Keratinocyte (primary cell): ENCODE results near the gene NSUN2. TPM values are rescaled to one million over a fixed set of nuclear protein-coding genes. Genes with fewer than 3 reads are reported as not detected.
A peak's percentile ranks its signal among the peaks of the same experiment; 100 is the strongest.

Source experiments
- DNase-seq: peaks from one replicate; pipeline ENCODE4 v3.0.0-alpha.2; 2011; ENCODE audit warnings: low read depth, missing footprints, low spot score
- FAIRE-seq: peaks from 2 replicates; lab custom pipeline; 2011; peaks lifted over from hg19 to GRCh38; lab: Jason Lieb, UNC
- H2AFZ ChIP-seq: 2 replicates; pipeline ENCODE4 v1.6.0; 2012; ENCODE audit warnings: low read length, control low read depth, inconsistent platforms; ENCODE audit not compliant: control insufficient read depth
- H3K27ac ChIP-seq: 2 replicates; pipeline ENCODE4 v1.5.1; 2011; ENCODE audit warnings: low read length; ENCODE audit not compliant: control insufficient read depth, insufficient read depth
- H3K27me3 ChIP-seq: 3 replicates; pipeline ENCODE4 v1.6.0; 2011; ENCODE audit warnings: low read length; ENCODE audit not compliant: control insufficient read depth, insufficient read depth; ENCODE audit errors: extremely low read depth
- H3K36me3 ChIP-seq, 2 experiments: 2 replicates in 1 of 2; 3 replicates in 1 of 2; pipeline ENCODE4 v1.5.1; 2011; ENCODE audit warnings: low read length in 2 of 2, mild to moderate bottlenecking in 1 of 2; ENCODE audit not compliant: control insufficient read depth in 2 of 2, insufficient read depth in 2 of 2; ENCODE audit errors: extremely low read depth in 1 of 2
- H3K4me1 ChIP-seq: 3 replicates; pipeline ENCODE4 v1.5.1; 2011; ENCODE audit warnings: low read length; ENCODE audit not compliant: control insufficient read depth, insufficient read depth; ENCODE audit errors: extremely low read depth
- H3K4me2 ChIP-seq: 3 replicates; pipeline ENCODE4 v1.6.0; 2011; ENCODE audit warnings: low read depth, low read length; ENCODE audit not compliant: control insufficient read depth, insufficient read depth; ENCODE audit errors: extremely low read depth
- H3K4me3 ChIP-seq, 3 experiments: fragments of 200-600 bp in 1 of 3; sonication (generic) in 1 of 3; 2 replicates in 2 of 3; 3 replicates in 1 of 3; pipeline ENCODE4 v1.5.1; 2011 to 2016; ENCODE audit warnings: low read length in 3 of 3, mild to moderate bottlenecking in 3 of 3, control low read depth in 2 of 3, inconsistent platforms in 1 of 3, low read depth in 1 of 3, mixed read lengths in 1 of 3, mixed run types in 1 of 3, moderate library complexity in 1 of 3; ENCODE audit not compliant: control insufficient read depth in 2 of 3, insufficient read depth in 2 of 3; ENCODE audit errors: extremely low read depth in 1 of 3
- H3K79me2 ChIP-seq: 2 replicates; pipeline ENCODE4 v1.6.0; 2012; ENCODE audit warnings: low read length; ENCODE audit not compliant: control insufficient read depth, insufficient read depth
- H3K9ac ChIP-seq: 3 replicates; pipeline ENCODE4 v1.6.0; 2011; ENCODE audit warnings: low read length; ENCODE audit not compliant: control insufficient read depth, insufficient read depth; ENCODE audit errors: extremely low read depth
- H3K9me1 ChIP-seq: 3 replicates; pipeline ENCODE4 v1.6.0; 2011; ENCODE audit warnings: low read length; ENCODE audit not compliant: control insufficient read depth, insufficient read depth; ENCODE audit errors: extremely low read depth
- H3K9me3 ChIP-seq: 2 replicates; pipeline ENCODE4 v1.5.1; 2012; ENCODE audit warnings: low read depth, low read length; ENCODE audit not compliant: control insufficient read depth
- H4K20me1 ChIP-seq: 3 replicates; pipeline ENCODE4 v1.6.0; 2011; ENCODE audit warnings: low read length; ENCODE audit not compliant: control insufficient read depth, insufficient read depth; ENCODE audit errors: extremely low read depth
- EZH2 ChIP-seq: IDR thresholded peaks from one replicate; pipeline ENCODE4 v1.6.1; 2012; ENCODE audit warnings: inconsistent platforms, mild to moderate bottlenecking, low read length, moderate library complexity
- dilution Hi-C: fragments of 300-500 bp; cut with MboI; formaldehyde crosslinking; loops from one replicate; pipeline ENCODE4 v1.7.0; 2020; ENCODE audit warnings: low sequenced_read_pairs; ENCODE audit not compliant: extremely low pct_ligation_motif_present
- polyA plus RNA-seq, 5 experiments: library from polyadenylated mRNA; depleted of rRNA in 3 of 5; stranded (reverse) in 3 of 5; stranded (forward) in 1 of 5; unstranded in 1 of 5; fragments of >200 nt; gene quantifications; 1 replicate in 1 of 5; 2 replicates in 3 of 5; 3 replicates in 1 of 5; pipeline versions ENCODE4 v1.2.1 to v1.2.3, GENCODE V29; 2011 to 2012; ENCODE audit warnings: missing spikeins in 2 of 5, low read depth in 1 of 5, low replicate concordance in 1 of 5
- TF ChIP-seq, protein P1 (sequence below), 3 experiments: IDR thresholded peaks in 1 of 3; conservative IDR thresholded peaks in 1 of 3; optimal IDR thresholded peaks in 1 of 3; 2 replicates in 2 of 3; 3 replicates in 1 of 3; pipeline versions ENCODE3 to v1.5.1; 2011; ENCODE audit warnings: low read length in 3 of 3, mild to moderate bottlenecking in 3 of 3, moderate library complexity in 2 of 3, control low read depth in 1 of 3, inconsistent platforms in 1 of 3; ENCODE audit not compliant: insufficient read depth in 2 of 3; ENCODE audit errors: extremely low read depth in 1 of 3

Gene NSUN2
- polyA plus RNA-seq, 1 donor (not counting 4 experiments of a cell fraction or from before 2014, with no cell fraction given) = 91.2 TPM

DNA sequence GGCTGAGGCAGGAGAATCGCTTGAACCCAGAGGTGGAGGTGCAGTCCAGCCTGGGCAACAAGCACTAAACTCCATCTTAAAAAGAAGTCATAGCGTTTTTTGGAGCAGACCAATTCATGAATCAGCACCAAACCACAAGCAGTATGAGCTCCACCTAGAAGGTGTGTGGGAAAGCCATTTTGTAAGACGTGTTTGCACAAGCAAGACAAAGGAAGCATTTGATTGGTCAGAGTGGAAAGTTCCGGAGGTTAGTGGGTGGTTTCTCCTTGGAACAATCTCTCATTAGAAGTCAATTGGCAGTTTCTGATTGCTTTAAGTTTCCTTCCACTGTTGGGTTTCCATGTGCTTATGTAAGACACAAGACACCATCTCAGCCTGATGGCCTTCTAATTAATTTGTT, 5.4 kb upstream of the NSUN2 start:
- DNase-seq (peak; percentile 74), FAIRE-seq (peak; percentile 93)
- Histone ChIP-seq H3K9ac (no peak overlapping the region), H3K27me3 (no peaks in the 10 kb centered on the region), H3K36me3 (peaks cover 2 to 3% of the 10 kb centered on the region in 2 experiments), H2AFZ (no peak overlapping the region), H3K79me2 (peaks cover 69% of the 10 kb centered on the region), H3K27ac (peak overlapping the region; percentile 63), H4K20me1 (peaks cover 3% of the 10 kb centered on the region), H3K4me1 (peaks cover 43% of the 10 kb centered on the region), H3K9me3 (no peaks in the 10 kb centered on the region), H3K4me2 (peak overlapping the region; percentile 53), H3K4me3 (peak overlapping the region in 1 of 3 experiments; percentile 19), H3K9me1 (peaks cover 4% of the 10 kb centered on the region)
- dilution Hi-C loops = no loop called here
- TF ChIP-seq, protein P1, sequence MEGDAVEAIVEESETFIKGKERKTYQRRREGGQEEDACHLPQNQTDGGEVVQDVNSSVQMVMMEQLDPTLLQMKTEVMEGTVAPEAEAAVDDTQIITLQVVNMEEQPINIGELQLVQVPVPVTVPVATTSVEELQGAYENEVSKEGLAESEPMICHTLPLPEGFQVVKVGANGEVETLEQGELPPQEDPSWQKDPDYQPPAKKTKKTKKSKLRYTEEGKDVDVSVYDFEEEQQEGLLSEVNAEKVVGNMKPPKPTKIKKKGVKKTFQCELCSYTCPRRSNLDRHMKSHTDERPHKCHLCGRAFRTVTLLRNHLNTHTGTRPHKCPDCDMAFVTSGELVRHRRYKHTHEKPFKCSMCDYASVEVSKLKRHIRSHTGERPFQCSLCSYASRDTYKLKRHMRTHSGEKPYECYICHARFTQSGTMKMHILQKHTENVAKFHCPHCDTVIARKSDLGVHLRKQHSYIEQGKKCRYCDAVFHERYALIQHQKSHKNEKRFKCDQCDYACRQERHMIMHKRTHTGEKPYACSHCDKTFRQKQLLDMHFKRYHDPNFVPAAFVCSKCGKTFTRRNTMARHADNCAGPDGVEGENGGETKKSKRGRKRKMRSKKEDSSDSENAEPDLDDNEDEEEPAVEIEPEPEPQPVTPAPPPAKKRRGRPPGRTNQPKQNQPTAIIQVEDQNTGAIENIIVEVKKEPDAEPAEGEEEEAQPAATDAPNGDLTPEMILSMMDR (optimal IDR thresholded peaks at IDR 0.05 in 1 of 3, IDR thresholded peaks at IDR 0.05 in 1 of 3, conservative IDR thresholded peaks at IDR 0.05 in 1 of 3; ENCODE audit: extremely low read depth in 1 of 3, insufficient read depth in 2 of 3, low read length in 3 of 3) = no peak
- no peak for TF ChIP-seq EZH2

DNA sequence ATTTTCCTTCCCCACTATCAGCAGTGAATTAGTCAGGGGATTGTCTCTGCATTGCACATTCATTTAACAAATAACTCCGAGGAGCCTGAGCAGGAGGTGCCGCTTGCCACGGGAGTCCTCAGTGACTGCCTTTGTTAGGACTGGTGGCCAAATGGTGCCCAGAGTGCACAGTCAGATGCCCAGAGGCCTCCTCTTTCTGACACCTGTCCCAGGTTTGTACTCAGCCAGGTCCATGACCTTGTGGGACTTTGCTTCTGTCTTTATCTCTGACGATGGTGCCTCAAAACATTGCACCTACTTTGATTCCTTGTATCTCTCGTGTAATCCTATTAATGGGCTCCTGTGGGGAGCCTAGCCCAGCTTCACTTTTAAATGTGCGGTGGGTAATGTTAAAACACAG, 4.7 kb upstream of the NSUN2 start:
- H3K9me3 ChIP-seq = no peaks in the 10 kb centered on the region
- no peak overlapping the region for H3K4me3 ChIP-seq
- H3K9ac ChIP-seq = no peak overlapping the region
- no peaks in the 10 kb centered on the region for H3K27me3 ChIP-seq
- H3K36me3 ChIP-seq = peaks cover 2% of the 10 kb centered on the region in 2 experiments
- peaks cover 43% of the 10 kb centered on the region for H3K4me1 ChIP-seq
- TF ChIP-seq, protein P1 (optimal IDR thresholded peaks at IDR 0.05 in 1 of 3, IDR thresholded peaks at IDR 0.05 in 1 of 3, conservative IDR thresholded peaks at IDR 0.05 in 1 of 3; ENCODE audit: extremely low read depth in 1 of 3, insufficient read depth in 2 of 3, low read length in 3 of 3) = no peak
- TF ChIP-seq EZH2 = no peak
- H3K79me2 ChIP-seq = peaks cover 70% of the 10 kb centered on the region
- FAIRE-seq = no peak
- H3K27ac ChIP-seq = peak overlapping the region; percentile 63
- H2AFZ ChIP-seq = no peak overlapping the region
- H3K9me1 ChIP-seq = peaks cover 4% of the 10 kb centered on the region
- H4K20me1 ChIP-seq = peaks cover 3% of the 10 kb centered on the region
- no peak overlapping the region for H3K4me2 ChIP-seq
- DNase-seq = no peak
- dilution Hi-C loops = no loop called here
